ENCODE measurements around the gene ZNF512. TPM values are rescaled to one million over a fixed set of nuclear protein-coding genes. Genes with fewer than 3 reads are reported as not detected.

ZNF512 gene
- total and polyA plus RNA-seq, 9 of the 15 experiments (the other 6 are each of a cell fraction or from before 2014, with no cell fraction given) = 24.7 to 101 (median 65.9) TPM

- no peak for TF ChIP-seq NFE2L1 (tag; IDR thresholded peaks at IDR 0.05; ENCODE audit: borderline replicate concordance, low read depth)
- no peak for TF ChIP-seq BHLHE40 (IDR thresholded peaks at IDR 0.05; ENCODE audit: low read length)
- 0 out of 2 replicates have a peak, but pooled peaks have one; percentile 26 for TF ChIP-seq IRF9 (tag; IDR thresholded peaks at IDR 0.05)
- TF ChIP-seq XRCC5 (IDR thresholded peaks at IDR 0.05; ENCODE audit: low read depth, low read length) = no peak
- TF ChIP-seq CEBPB (tag; IDR thresholded peaks at IDR 0.05) = peak; percentile 91
- TF ChIP-seq STAG1 (CRISPR knock-in tag; IDR thresholded peaks at IDR 0.05; ENCODE audit: borderline replicate concordance) = no peak
- no peak for TF ChIP-seq ZBTB34 (CRISPR knock-in tag; IDR thresholded peaks at IDR 0.05)
- TF ChIP-seq STAT6 (CRISPR knock-in tag; IDR thresholded peaks at IDR 0.05) = no peak
- no peak for TF ChIP-seq ZBTB1 (CRISPR knock-in tag; IDR thresholded peaks at IDR 0.05; ENCODE audit: borderline replicate concordance, low read depth)
- TF ChIP-seq POLR2AphosphoS5 (IDR thresholded peaks at IDR 0.05; ENCODE audit: control insufficient read depth, insufficient read depth, low read depth, low read length) = no peak
- TF ChIP-seq TCF7L2 (IDR thresholded peaks at IDR 0.05; ENCODE audit: low read depth, low read length) = no peak
- TF ChIP-seq RFX5 (IDR thresholded peaks at IDR 0.05; ENCODE audit: low read depth, low read length) = no peak
- TF ChIP-seq ZNF696 (CRISPR knock-in tag; conservative IDR thresholded peaks at IDR 0.05) = no peak
- peak; percentile 79 for TF ChIP-seq CEBPG (CRISPR knock-in tag; IDR thresholded peaks at IDR 0.05)
- TF ChIP-seq CEBPG (tag; conservative IDR thresholded peaks at IDR 0.05 in 1 of 2, IDR thresholded peaks at IDR 0.05 in 1 of 2) = peak in 1 of 2 experiments; percentile 82; a peak in 3 of 4 replicates
- no peak for TF ChIP-seq MED1 (CRISPR knock-in tag; IDR thresholded peaks at IDR 0.05; ENCODE audit: borderline replicate concordance)
- no peak for TF ChIP-seq NKRF (IDR thresholded peaks at IDR 0.05; ENCODE audit: borderline replicate concordance)
Observed at GRCh38 chr2:27664622-27665363, 82.0 kb downstream of the ZNF512 start (continued).

Measured in K562 (cell line).